Mesenchymal stem cell (in vitro differentiated cells and primary cell): ENCODE data around the gene RBBP8NL.

Source experiments
- DNase-seq: peaks from one replicate; pipeline ENCODE4 v3.0.0-alpha.2; 2013
- H2AFZ ChIP-seq: one replicate; pipeline ENCODE4 v1.6.1; 2013; ENCODE audit warnings: low read depth, mild to moderate bottlenecking, control low read depth, inconsistent platforms, low read length, moderate library complexity
- H2AK5ac ChIP-seq: 2 replicates; pipeline ENCODE4 v1.6.1; 2013; ENCODE audit warnings: low read length, moderate library complexity, mild to moderate bottlenecking, inconsistent platforms; ENCODE audit not compliant: severe bottlenecking
- H2BK120ac ChIP-seq: one replicate; pipeline ENCODE4 v1.6.1; 2013; ENCODE audit warnings: low read depth, mild to moderate bottlenecking, inconsistent platforms, low read length, moderate library complexity
- H2BK12ac ChIP-seq, 2 experiments: one replicate each; pipeline ENCODE4 v1.6.1; 2013; ENCODE audit warnings: inconsistent platforms in 2 of 2, low read length in 2 of 2, mild to moderate bottlenecking in 2 of 2, moderate library complexity in 2 of 2, control low read depth in 1 of 2
- H2BK15ac ChIP-seq: one replicate; pipeline ENCODE4 v1.6.1; 2013; ENCODE audit warnings: mild to moderate bottlenecking, low read depth, inconsistent platforms; ENCODE audit not compliant: poor library complexity, severe bottlenecking
- H2BK5ac ChIP-seq: 2 replicates; pipeline ENCODE4 v1.6.1; 2013; ENCODE audit warnings: low read depth, mild to moderate bottlenecking, low read length, control low read depth, inconsistent platforms; ENCODE audit not compliant: poor library complexity, severe bottlenecking
- H3K14ac ChIP-seq, 2 experiments: one replicate each; pipeline ENCODE4 v1.6.1; 2013; ENCODE audit warnings: inconsistent platforms in 2 of 2, low read length in 2 of 2, control low read depth in 1 of 2, mild to moderate bottlenecking in 1 of 2, moderate library complexity in 1 of 2
- H3K18ac ChIP-seq, 2 experiments: one replicate each; pipeline ENCODE4 v1.6.1; 2013; ENCODE audit warnings: inconsistent platforms in 2 of 2, low read length in 2 of 2, control low read depth in 1 of 2, low read depth in 1 of 2, mild to moderate bottlenecking in 1 of 2
- H3K23ac ChIP-seq, 2 experiments: one replicate each; pipeline ENCODE4 v1.6.1; 2013; ENCODE audit warnings: inconsistent platforms in 2 of 2, low read length in 2 of 2, mild to moderate bottlenecking in 2 of 2, moderate library complexity in 2 of 2, control low read depth in 1 of 2
- H3K27ac ChIP-seq: 2 replicates; pipeline ENCODE4 v1.5.1; 2013; ENCODE audit warnings: mild to moderate bottlenecking, moderate library complexity, low read length, control low read depth, inconsistent platforms; ENCODE audit not compliant: poor library complexity, severe bottlenecking
- H3K27me3 ChIP-seq, 2 experiments: 2 replicates each; pipeline versions ENCODE4 v1.6.1 to v1.7.0; 2013; ENCODE audit warnings: low read length in 2 of 2, mild to moderate bottlenecking in 2 of 2, moderate library complexity in 2 of 2, control low read depth in 1 of 2, inconsistent platforms in 1 of 2; ENCODE audit not compliant: control insufficient read depth in 1 of 2, insufficient read depth in 1 of 2
- H3K36me3 ChIP-seq, 2 experiments: 2 replicates each; pipeline versions ENCODE4 v1.6.1 to v1.7.0; 2013; ENCODE audit warnings: low read length in 2 of 2, control low read depth in 1 of 2, inconsistent platforms in 1 of 2, low read depth in 1 of 2, mild to moderate bottlenecking in 1 of 2; ENCODE audit not compliant: insufficient read depth in 2 of 2, control insufficient read depth in 1 of 2
- H3K4ac ChIP-seq, 2 experiments: one replicate each; pipeline ENCODE4 v1.6.1; 2013; ENCODE audit warnings: inconsistent platforms in 2 of 2, low read length in 2 of 2, mild to moderate bottlenecking in 2 of 2, moderate library complexity in 2 of 2, control low read depth in 1 of 2, low read depth in 1 of 2
- H3K4me1 ChIP-seq: 2 replicates; pipeline ENCODE4 v1.6.1; 2013; ENCODE audit warnings: low read depth, low read length, control low read depth; ENCODE audit not compliant: control insufficient read depth, insufficient read depth
- H3K4me2 ChIP-seq: 2 replicates; pipeline ENCODE4 v1.6.1; 2013; ENCODE audit warnings: low read length, mild to moderate bottlenecking, inconsistent platforms; ENCODE audit not compliant: poor library complexity, severe bottlenecking
- H3K4me3 ChIP-seq, 2 experiments: 2 replicates each; pipeline versions ENCODE4 v1.5.1 to v1.7.0; 2013; ENCODE audit warnings: low read length in 2 of 2, mild to moderate bottlenecking in 2 of 2, control low read depth in 1 of 2, low read depth in 1 of 2; ENCODE audit not compliant: insufficient read depth in 1 of 2
- H3K79me1 ChIP-seq: replicated peaks from 2 replicates; pipeline ENCODE4 v1.6.1; 2013; ENCODE audit warnings: mild to moderate bottlenecking, control low read depth, low read length, inconsistent platforms; ENCODE audit not compliant: poor library complexity, severe bottlenecking
- H3K9ac ChIP-seq: 2 replicates; pipeline ENCODE4 v1.7.0; 2013; ENCODE audit warnings: mild to moderate bottlenecking, low read length, moderate library complexity
- H3K9me3 ChIP-seq: 2 replicates; pipeline ENCODE4 v1.7.0; 2013; ENCODE audit warnings: mild to moderate bottlenecking, low read length; ENCODE audit not compliant: control insufficient read depth
- H4K8ac ChIP-seq: one replicate; pipeline ENCODE4 v1.6.1; 2013; ENCODE audit warnings: inconsistent platforms, mild to moderate bottlenecking, low read length, moderate library complexity
- H4K91ac ChIP-seq: one replicate; pipeline ENCODE4 v1.6.1; 2013; ENCODE audit warnings: mild to moderate bottlenecking, low read length, inconsistent platforms
- WGBS: methylation state at CpG from one replicate; pipeline ENCODE4 v1.1.7; 2013; ENCODE audit warnings: mixed read lengths; 5-methylcytosine and 5-hydroxymethylcytosine counted together

RBBP8NL gene

DNA sequence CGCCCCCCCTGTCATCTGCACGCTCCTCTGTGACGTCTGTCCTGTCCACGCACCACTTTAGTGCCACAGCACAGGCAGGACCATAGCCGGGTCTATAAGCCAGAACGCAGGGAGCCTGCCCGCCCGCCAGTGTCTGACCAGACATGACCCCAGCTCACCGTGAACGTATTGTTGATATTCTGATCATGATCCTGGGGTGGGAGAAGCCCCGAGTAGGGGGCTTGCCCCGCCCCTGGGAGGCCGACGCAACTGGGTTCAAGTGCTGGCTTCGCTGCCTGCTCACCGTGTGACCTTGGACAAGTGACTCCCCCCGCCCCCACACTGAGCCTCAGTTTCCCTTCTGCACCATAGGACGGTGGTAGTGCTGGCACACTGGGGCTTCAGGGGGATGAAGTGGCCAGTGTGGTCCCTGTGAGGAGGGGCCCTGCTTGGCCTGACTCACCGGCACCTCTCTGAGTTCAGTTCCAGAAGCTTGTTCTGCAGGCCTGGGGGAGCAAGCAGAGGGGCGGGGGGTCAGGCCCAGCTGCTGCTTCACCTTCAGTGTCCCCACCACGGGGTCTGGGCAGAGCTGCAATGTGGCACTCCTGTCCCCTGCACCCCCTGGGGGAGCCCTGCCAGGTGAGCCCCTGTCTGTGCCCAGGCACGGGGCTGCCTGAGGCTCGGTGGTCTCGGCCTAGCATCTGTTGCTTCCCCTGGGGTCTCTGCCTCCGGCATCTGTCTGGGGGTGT lies 9.2 kb downstream of the RBBP8NL start:
- Histone ChIP-seq H3K4me3 (no peak overlapping the region), H3K9me3 (no peaks in the 10 kb centered on the region), H3K14ac (no peak overlapping the region), H2BK15ac (no peak overlapping the region), H2BK120ac (no peak overlapping the region), H3K36me3 (no peaks in the 10 kb centered on the region), H4K91ac (no peak overlapping the region), H2BK12ac (no peak overlapping the region), H2AFZ (no peak overlapping the region), H3K18ac (no peak overlapping the region), H3K4me1 (peaks cover 2% of the 10 kb centered on the region), H3K23ac (no peak overlapping the region), H3K27ac (no peak overlapping the region), H3K9ac (no peak overlapping the region), H3K4ac (no peak overlapping the region), H3K27me3 (peaks cover 7 to 54% of the 10 kb centered on the region in 2 experiments), H4K8ac (no peak overlapping the region), H3K79me1 (no peaks in the 10 kb centered on the region), H2AK5ac (no peak overlapping the region), H3K4me2 (no peak overlapping the region), H2BK5ac (no peak overlapping the region)
- DNase-seq: no peak
- 85% methylated on average over 24 of the region's 25 CpGs for WGBS

DNA sequence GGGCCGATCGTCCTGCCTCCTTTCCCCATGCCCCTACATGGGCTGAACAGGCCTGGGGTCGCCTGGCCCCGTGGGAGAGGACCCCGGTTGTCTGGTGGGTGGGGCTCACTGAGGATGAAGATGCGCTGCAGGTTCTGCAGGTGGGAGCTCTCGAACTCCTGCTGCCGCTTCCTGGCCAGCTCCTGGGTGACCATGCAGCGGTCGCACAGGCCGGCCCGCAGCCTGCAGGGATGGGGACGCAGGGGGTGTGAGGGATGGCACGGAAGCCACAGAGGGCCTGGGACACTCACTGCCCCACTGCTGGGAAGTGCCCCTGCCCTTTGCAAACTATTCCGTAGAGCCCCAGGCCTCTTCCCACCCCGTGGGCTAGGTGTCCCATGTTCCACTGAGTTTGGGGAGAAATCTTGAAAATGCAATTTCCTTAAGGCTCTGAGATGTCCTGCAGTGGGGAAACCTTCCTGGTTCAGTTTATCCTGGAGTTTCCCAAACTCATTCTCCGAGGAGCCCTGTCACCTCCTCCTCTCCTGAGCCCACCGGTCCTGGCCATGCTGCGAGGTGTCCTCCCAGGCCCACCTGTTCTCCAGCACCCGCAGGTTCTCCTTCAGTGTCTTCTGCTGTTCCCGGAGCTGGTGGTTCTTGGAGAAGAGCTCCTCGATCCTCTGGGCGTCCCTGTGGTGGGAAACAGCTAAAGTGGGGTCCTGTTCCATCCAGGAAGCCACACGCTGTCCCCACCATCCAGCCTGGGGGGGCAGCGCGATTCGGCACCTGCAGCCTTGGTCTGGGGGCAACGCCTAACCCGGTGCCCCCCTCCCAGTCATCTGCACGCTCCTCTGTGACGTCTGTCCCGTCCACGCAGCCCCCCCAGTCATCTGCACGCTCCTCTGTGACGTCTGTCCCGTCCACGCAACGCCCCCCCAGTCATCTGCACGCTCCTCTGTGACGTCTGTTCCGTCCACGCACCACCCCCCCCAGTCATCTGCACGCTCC lies 10.4 kb downstream of the RBBP8NL start:
- H3K4me1 ChIP-seq: peaks cover 2% of the 10 kb centered on the region
- no peak overlapping the region for H3K14ac ChIP-seq
- no peak overlapping the region for H3K9ac ChIP-seq
- H3K23ac ChIP-seq: peak overlapping the region in 1 of 2 experiments; percentile 14
- no peak overlapping the region for H2AFZ ChIP-seq
- no peak overlapping the region for H3K4me2 ChIP-seq
- DNase-seq: no peak
- no peak overlapping the region for H2AK5ac ChIP-seq
- WGBS: 86% methylated on average over 37 of the region's 43 CpGs
- H2BK120ac ChIP-seq: no peak overlapping the region
- H2BK12ac ChIP-seq: no peak overlapping the region
- H3K4ac ChIP-seq: no peak overlapping the region
- no peak overlapping the region for H4K91ac ChIP-seq
- no peak overlapping the region for H2BK5ac ChIP-seq
- no peaks in the 10 kb centered on the region for H3K36me3 ChIP-seq
- no peak overlapping the region for H3K4me3 ChIP-seq
- no peak overlapping the region for H3K18ac ChIP-seq
- H2BK15ac ChIP-seq: no peak overlapping the region
- H3K27ac ChIP-seq: no peak overlapping the region
- H3K79me1 ChIP-seq: no peaks in the 10 kb centered on the region
- no peak overlapping the region for H4K8ac ChIP-seq
- H3K27me3 ChIP-seq: peaks cover 9 to 57% of the 10 kb centered on the region in 2 experiments
- no peaks in the 10 kb centered on the region for H3K9me3 ChIP-seq

DNA sequence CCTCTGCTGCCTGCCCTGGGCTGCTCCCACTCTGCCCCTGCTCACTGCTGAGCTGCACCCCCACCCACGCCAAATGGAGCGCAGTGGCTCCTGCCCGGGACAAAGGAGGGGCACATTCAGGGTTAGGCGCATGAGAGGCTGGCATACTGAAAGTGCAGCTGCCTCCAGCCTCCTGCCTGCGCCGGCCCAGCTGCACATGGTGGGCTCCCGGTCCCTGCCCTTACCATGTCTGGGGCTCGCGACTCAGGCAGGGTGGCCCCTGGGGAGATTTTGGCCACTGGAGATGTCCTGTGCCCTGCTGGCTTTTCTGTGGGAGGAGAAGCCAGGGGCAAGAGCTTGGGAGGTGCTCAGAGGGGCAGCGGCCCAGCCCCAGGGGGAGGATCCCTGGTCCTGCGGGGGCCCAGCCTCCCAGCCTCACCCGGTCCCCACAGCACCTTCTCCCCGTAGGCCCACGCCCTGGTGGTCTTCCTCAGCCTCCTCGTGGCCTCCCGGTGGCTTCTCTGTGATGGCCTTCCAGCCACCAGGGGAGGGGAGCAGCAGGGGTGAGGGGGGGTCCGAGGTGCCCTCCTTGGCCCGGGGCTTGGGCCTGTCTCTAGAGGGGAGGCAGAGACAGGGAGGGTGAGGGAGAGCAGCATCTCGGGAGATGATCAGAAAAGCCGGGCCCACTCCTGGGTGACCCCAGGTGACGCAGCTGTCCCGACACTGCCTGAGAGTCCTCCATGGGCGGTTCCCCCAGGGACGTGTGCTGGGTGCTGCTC lies 11.8 kb downstream of the RBBP8NL start:
- peaks cover 10 to 69% of the 10 kb centered on the region in 2 experiments for H3K27me3 ChIP-seq
- 85% methylated on average over 24 of the region's 24 CpGs for WGBS
- H2AFZ ChIP-seq: no peak overlapping the region
- no peak overlapping the region for H2BK5ac ChIP-seq
- H3K4me2 ChIP-seq: no peak overlapping the region
- H3K4me1 ChIP-seq: peaks cover 4% of the 10 kb centered on the region
- no peak overlapping the region for H3K18ac ChIP-seq
- no peak overlapping the region for H3K14ac ChIP-seq
- no peak overlapping the region for H2AK5ac ChIP-seq
- no peak overlapping the region for H4K8ac ChIP-seq
- H2BK15ac ChIP-seq: no peak overlapping the region
- no peak overlapping the region for H3K4me3 ChIP-seq
- H3K9ac ChIP-seq: no peak overlapping the region
- H3K23ac ChIP-seq: no peak overlapping the region
- no peak overlapping the region for H3K4ac ChIP-seq
- no peak overlapping the region for H2BK120ac ChIP-seq
- DNase-seq: no peak
- H3K79me1 ChIP-seq: no peaks in the 10 kb centered on the region
- no peak overlapping the region for H3K27ac ChIP-seq
- no peak overlapping the region for H4K91ac ChIP-seq
- H2BK12ac ChIP-seq: no peak overlapping the region
- H3K9me3 ChIP-seq: no peaks in the 10 kb centered on the region
- no peaks in the 10 kb centered on the region for H3K36me3 ChIP-seq
